ENCODE data around the gene HERC2. TPM values are rescaled to one million over a fixed set of nuclear protein-coding genes. Genes with fewer than 3 reads are reported as not detected.
A peak's percentile ranks its signal among the peaks of the same experiment; 100 is the strongest.

HERC2 gene
- total and polyA plus RNA-seq, 12 donors, result 24.4 to 77.0 (median 60.3) TPM

DNA sequence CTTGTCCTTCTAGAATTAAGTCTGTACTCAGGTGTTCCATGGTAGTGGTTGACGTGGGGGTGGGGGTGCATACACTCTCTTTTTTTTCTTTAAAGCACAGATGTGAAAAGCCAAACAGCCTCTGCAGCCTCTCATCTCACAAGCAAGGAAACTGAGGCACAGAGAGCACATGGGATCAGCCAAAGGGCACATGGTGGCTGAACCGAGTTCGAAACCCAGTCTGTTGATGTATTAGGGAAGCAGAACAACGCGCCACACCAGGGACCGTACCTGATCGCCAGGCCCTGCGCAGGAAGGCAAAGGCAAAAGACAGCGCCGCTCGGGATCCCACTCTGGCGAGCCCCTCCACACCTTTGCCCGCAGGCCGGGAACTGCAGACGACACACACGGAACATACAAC is 47.3 kb downstream of the HERC2 start:
- Histone ChIP-seq H3K27ac (no peak overlapping the region), H3K36me3 (peaks cover 0 to 97% (median 30%) of the 10 kb centered on the region in 9 donors), H3K4me1 (peaks cover 0 to 6% (median 0%) of the 10 kb centered on the region in 9 donors), H3K27me3 (no peaks in the 10 kb centered on the region), H3K4me3 (no peak overlapping the region), H3K9me3 (no peaks in the 10 kb centered on the region)
- DNase-seq, result no peak
- intact Hi-C loops (cut with DNase I), result no loop called here
- WGBS, 2 donors, result 98 to 99% methylated on average over 16 of the region's 16 CpGs
- no peak for ATAC-seq
- TF ChIP-seq, protein P1, sequence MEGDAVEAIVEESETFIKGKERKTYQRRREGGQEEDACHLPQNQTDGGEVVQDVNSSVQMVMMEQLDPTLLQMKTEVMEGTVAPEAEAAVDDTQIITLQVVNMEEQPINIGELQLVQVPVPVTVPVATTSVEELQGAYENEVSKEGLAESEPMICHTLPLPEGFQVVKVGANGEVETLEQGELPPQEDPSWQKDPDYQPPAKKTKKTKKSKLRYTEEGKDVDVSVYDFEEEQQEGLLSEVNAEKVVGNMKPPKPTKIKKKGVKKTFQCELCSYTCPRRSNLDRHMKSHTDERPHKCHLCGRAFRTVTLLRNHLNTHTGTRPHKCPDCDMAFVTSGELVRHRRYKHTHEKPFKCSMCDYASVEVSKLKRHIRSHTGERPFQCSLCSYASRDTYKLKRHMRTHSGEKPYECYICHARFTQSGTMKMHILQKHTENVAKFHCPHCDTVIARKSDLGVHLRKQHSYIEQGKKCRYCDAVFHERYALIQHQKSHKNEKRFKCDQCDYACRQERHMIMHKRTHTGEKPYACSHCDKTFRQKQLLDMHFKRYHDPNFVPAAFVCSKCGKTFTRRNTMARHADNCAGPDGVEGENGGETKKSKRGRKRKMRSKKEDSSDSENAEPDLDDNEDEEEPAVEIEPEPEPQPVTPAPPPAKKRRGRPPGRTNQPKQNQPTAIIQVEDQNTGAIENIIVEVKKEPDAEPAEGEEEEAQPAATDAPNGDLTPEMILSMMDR (IDR thresholded peaks at IDR 0.05), result no peak

DNA sequence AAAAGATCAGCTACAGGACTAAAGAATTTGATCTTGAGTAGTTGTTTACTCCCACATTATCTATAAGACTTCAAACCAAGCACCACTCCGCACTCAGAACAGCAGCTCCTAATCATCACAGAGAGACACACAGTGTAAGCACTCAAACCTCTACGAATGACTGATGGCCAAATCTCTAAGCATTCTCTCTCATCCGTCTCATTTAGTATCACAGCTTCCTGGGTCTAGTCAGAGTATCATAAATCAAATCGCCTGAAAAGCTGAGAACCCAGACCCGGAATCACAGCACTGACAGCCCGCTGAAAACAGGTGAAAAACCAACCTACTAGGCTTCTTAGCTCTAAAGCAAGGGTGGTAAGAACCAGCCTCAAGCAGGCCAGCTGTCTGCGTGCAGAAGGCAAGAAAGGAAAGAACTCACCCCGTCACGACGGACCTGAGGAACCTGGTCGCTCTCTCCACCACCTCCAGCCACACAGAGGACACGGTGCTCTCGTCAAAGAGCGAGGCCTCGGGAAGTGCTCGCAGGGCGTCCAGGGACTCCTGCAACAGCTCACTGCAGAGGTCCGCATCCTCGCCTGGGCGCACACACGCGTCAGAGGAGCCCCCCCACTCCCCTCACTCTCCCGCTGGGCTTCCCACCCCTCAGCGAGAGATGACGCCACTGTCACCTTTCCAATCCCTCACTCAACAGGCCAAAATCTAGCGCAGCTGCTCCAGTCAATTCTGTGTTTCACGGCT is 47.9 kb downstream of the HERC2 start:
- no peak overlapping the region for H3K4me3 ChIP-seq
- DNase-seq (no peak), ATAC-seq (peak in 1 of 8 donors; percentile 30)
- H3K4me1 ChIP-seq, result peaks cover 0 to 9% (median 0%) of the 10 kb centered on the region in 9 donors
- H3K9me3 ChIP-seq, result no peaks in the 10 kb centered on the region
- H3K27me3 ChIP-seq, result no peaks in the 10 kb centered on the region
- peaks cover 0 to 97% (median 34%) of the 10 kb centered on the region in 9 donors for H3K36me3 ChIP-seq
- intact Hi-C loops (cut with DNase I), result no loop called here
- TF ChIP-seq, protein P1 (IDR thresholded peaks at IDR 0.05), result no peak
- H3K27ac ChIP-seq, result no peak overlapping the region
- 90 to 91% methylated on average over 27 of the region's 27 CpGs for WGBS, 2 donors

DNA sequence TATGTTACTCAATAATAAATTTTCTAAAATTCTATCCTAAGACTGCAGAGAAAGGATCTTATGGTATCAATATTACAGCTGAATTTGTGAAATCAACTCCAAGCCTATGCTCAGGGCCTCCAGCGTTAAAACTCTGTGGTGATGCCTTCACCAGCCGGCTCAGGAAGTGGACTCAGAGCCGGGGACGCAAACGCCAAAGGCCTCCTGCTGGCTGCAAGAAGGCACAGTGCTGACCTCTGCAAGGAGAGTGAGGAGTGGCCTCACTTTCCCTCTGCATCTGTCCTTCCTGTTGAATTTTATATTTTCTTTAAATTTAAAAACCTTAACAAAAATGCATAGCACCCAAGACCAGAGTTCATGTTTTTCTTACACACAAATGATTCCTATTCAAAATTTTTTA is 48.5 kb downstream of the HERC2 start:
- H3K36me3 ChIP-seq, result peaks cover 0 to 97% (median 40%) of the 10 kb centered on the region in 9 donors
- H3K4me3 ChIP-seq, result no peak overlapping the region
- ATAC-seq (peak in 1 of 8 donors; percentile 41), DNase-seq (no peak)
- H3K27me3 ChIP-seq, result no peaks in the 10 kb centered on the region
- no peak overlapping the region for H3K27ac ChIP-seq
- TF ChIP-seq, protein P1 (IDR thresholded peaks at IDR 0.05), result peak in 5 of 9 donors; percentile 17 to 27 (median 22)
- peaks cover 0 to 9% (median 0%) of the 10 kb centered on the region in 9 donors for H3K4me1 ChIP-seq
- intact Hi-C loops (cut with DNase I), result no loop called here
- H3K9me3 ChIP-seq, result no peaks in the 10 kb centered on the region
- WGBS, 2 donors, result 30 to 39% methylated on average over 5 of the region's 5 CpGs

DNA sequence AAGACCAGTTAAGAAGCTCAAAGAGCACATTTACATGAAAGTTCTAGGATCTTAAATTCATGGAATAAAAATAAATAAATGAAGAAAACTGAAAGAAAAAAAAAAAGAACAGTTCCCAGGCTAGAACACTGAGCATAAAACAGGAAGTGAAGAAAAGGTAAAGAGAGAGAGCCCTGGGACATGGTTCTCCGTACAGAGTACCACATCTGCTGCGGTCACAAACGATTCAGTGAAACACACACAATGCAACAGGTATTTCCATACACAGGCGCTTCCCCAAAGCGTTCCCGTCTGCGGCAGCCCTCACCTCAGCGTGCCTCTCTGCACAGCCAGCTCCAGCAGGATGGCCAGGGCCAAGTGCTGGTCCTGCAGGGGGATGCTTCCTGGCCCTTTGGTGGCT is 49.4 kb downstream of the HERC2 start:
- TF ChIP-seq, protein P1 (IDR thresholded peaks at IDR 0.05), result no peak
- DNase-seq, result no peak
- no peaks in the 10 kb centered on the region for H3K27me3 ChIP-seq
- H3K36me3 ChIP-seq, result peaks cover 0 to 97% (median 47%) of the 10 kb centered on the region in 9 donors
- WGBS, 2 donors, result 94 to 96% methylated on average over 8 of the region's 8 CpGs
- no peak overlapping the region for H3K4me3 ChIP-seq
- H3K9me3 ChIP-seq, result no peaks in the 10 kb centered on the region
- intact Hi-C loops (cut with DNase I), result no loop called here
- no peak overlapping the region for H3K27ac ChIP-seq
- peaks cover 0 to 9% (median 0%) of the 10 kb centered on the region in 9 donors for H3K4me1 ChIP-seq
- ATAC-seq, result no peak

All from heart right ventricle (tissue), 16 donors.